Peyer's patch (tissue), 4 donors: ENCODE measurements around the gene RNASE11. TPM values are rescaled to one million over a fixed set of nuclear protein-coding genes. Genes with fewer than 3 reads are reported as not detected.

ENCODE experiments used
- DNase-seq, 3 donors: peaks; one replicate each; pipeline ENCODE4 v3.0.0-alpha.2; 2017 to 2019
- H3K27ac ChIP-seq, 4 donors: fragments of 200-600 bp; sonication (generic); one replicate each; pipeline ENCODE4 v1.5.1; 2016 to 2019
- H3K27me3 ChIP-seq, 2 donors: fragments of 200-600 bp; sonication (generic); one replicate each; pipeline ENCODE4 v1.5.1; 2019
- H3K36me3 ChIP-seq, 3 donors: fragments of 200-600 bp; sonication (generic); one replicate each; pipeline ENCODE4 v1.5.1; 2016 to 2019
- H3K4me1 ChIP-seq, 4 donors: fragments of 200-600 bp; sonication (generic); one replicate each; pipeline ENCODE4 v1.5.1; 2016 to 2019
- H3K4me3 ChIP-seq, 4 donors: fragments of 200-600 bp; sonication (generic); 1 replicate in 3 of 4; 2 replicates in 1 of 4; pipeline ENCODE4 v1.5.1; 2016 to 2019; ENCODE audit warnings: mild to moderate bottlenecking in 1 of 4
- H3K9me3 ChIP-seq, 4 donors: fragments of 200-600 bp; sonication (generic); one replicate each; pipeline ENCODE4 v1.5.1; 2016 to 2019; ENCODE audit warnings: mild to moderate bottlenecking in 1 of 4
- CTCF ChIP-seq, 6 experiments: fragments of 450-650 bp in 4 of 6; fragments of 200-600 bp in 2 of 6; sonication (generic) in 1 of 6; IDR thresholded peaks; one replicate each; pipeline ENCODE4 v1.5.1; 2017 to 2019; ENCODE audit warnings: antibody characterized with exemption in 6 of 6, mild to moderate bottlenecking in 3 of 6, moderate library complexity in 1 of 6
- POLR2A ChIP-seq, 2 donors: fragments of 450-650 bp; IDR thresholded peaks; one replicate each; pipeline ENCODE4 v1.5.1; 2017; ENCODE audit warnings: antibody characterized with exemption in 2 of 2, mild to moderate bottlenecking in 2 of 2, moderate library complexity in 2 of 2
- total RNA-seq, 4 donors: library from RNA; depleted of rRNA; stranded (reverse); fragments of >200 nt; gene quantifications; one replicate each; pipeline ENCODE4 v1.1.0, GENCODE V29; 2016

RNASE11 gene
- total RNA-seq, 4 donors from 2014 or later, result not detected

GRCh38 chr14:20564501-20564997, 23.3 kb downstream of the RNASE11 start:
- Histone ChIP-seq H3K27ac (no peak overlapping the region), H3K4me1 (no peaks in the 10 kb centered on the region), H3K36me3 (no peaks in the 10 kb centered on the region), H3K9me3 (peaks cover 0 to 12% (median 0%) of the 10 kb centered on the region in 4 donors), H3K27me3 (no peaks in the 10 kb centered on the region), H3K4me3 (no peak overlapping the region)
- DNase-seq, result no peak
- TF ChIP-seq POLR2A (IDR thresholded peaks at IDR 0.05) (no peak), CTCF (IDR thresholded peaks at IDR 0.05) (no peak)

- Histone ChIP-seq H3K4me1 (no peaks in the 10 kb centered on the region), H3K36me3 (no peaks in the 10 kb centered on the region), H3K27ac (no peak overlapping the region), H3K9me3 (peaks cover 0 to 6% (median 0%) of the 10 kb centered on the region in 4 donors), H3K4me3 (no peak overlapping the region), H3K27me3 (no peaks in the 10 kb centered on the region)
- no peak for DNase-seq
- no peak for TF ChIP-seq CTCF (IDR thresholded peaks at IDR 0.05)
- TF ChIP-seq POLR2A (IDR thresholded peaks at IDR 0.05), result no peak
Observed at GRCh38 chr14:20563971-20564370, 23.8 kb downstream of the RNASE11 start.

- Histone ChIP-seq H3K27ac (no peak within 1 kb of the TSS), H3K36me3 (no peaks in the 10 kb centered on the region), H3K9me3 (no peaks in the 10 kb centered on the region), H3K4me1 (no peaks in the 10 kb centered on the region), H3K4me3 (no peak within 1 kb of the TSS), H3K27me3 (no peaks in the 10 kb centered on the region)
- no peak for TF ChIP-seq CTCF (IDR thresholded peaks at IDR 0.05)
- no peak for TF ChIP-seq POLR2A (IDR thresholded peaks at IDR 0.05)
- DNase-seq, result no peak
Observed at GRCh38 chr14:20560961-20561360, 26.8 kb downstream of the RNASE11 start, which contains the start of gene RNASE9. Gene RNASE9, minus strand, starts transcription at chr14:20561047.

- H3K4me3 ChIP-seq, result no peak overlapping the region
- H3K9me3 ChIP-seq, result no peaks in the 10 kb centered on the region
- DNase-seq, result no peak
- no peak overlapping the region for H3K27ac ChIP-seq
- TF ChIP-seq CTCF (IDR thresholded peaks at IDR 0.05) (no peak), POLR2A (IDR thresholded peaks at IDR 0.05) (no peak)
- no peaks in the 10 kb centered on the region for H3K36me3 ChIP-seq
- H3K27me3 ChIP-seq, result no peaks in the 10 kb centered on the region
- H3K4me1 ChIP-seq, result no peaks in the 10 kb centered on the region
Observed at GRCh38 chr14:20559461-20559904, 28.3 kb downstream of the RNASE11 start.

GRCh38 chr14:20557212-20557542, 30.6 kb downstream of the RNASE11 start:
- Histone ChIP-seq H3K4me3 (no peak overlapping the region), H3K9me3 (no peaks in the 10 kb centered on the region), H3K27me3 (no peaks in the 10 kb centered on the region), H3K36me3 (no peaks in the 10 kb centered on the region), H3K27ac (no peak overlapping the region), H3K4me1 (no peaks in the 10 kb centered on the region)
- TF ChIP-seq CTCF (IDR thresholded peaks at IDR 0.05), result no peak
- no peak for TF ChIP-seq POLR2A (IDR thresholded peaks at IDR 0.05)
- no peak for DNase-seq
